ENCODE results near the gene PML.
A peak's percentile ranks its signal among the peaks of the same experiment; 100 is the strongest.

DNA sequence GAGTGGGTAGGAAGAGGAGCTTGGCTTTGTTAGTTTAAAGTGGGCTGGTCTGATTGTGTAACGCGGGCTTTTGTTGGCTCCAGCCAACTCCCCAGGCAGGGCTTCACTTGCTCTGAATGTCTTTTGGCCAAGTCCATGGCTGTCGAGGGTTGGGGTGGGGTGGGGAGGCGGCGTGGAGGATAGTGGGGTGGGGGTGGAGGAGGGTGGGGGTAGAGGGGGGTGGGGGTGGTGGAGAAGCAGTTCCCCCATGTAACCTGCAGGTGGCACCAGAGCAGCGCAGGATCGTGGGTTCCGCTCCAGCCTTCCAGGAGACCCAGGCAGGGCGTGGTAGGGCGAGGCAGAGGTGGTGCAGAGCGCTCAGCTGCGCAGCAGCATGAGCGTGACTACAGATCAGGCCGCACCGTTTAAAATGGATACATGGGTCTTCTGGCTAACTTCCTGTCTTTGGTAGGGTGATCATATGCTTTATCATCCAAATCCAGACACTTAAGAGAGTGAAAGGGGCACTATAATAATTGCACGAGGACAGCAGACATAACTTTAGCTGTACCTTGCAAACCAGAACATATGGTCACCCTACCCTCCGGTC, 59.5 kb downstream of the PML start:
- TF ChIP-seq, protein P1, sequence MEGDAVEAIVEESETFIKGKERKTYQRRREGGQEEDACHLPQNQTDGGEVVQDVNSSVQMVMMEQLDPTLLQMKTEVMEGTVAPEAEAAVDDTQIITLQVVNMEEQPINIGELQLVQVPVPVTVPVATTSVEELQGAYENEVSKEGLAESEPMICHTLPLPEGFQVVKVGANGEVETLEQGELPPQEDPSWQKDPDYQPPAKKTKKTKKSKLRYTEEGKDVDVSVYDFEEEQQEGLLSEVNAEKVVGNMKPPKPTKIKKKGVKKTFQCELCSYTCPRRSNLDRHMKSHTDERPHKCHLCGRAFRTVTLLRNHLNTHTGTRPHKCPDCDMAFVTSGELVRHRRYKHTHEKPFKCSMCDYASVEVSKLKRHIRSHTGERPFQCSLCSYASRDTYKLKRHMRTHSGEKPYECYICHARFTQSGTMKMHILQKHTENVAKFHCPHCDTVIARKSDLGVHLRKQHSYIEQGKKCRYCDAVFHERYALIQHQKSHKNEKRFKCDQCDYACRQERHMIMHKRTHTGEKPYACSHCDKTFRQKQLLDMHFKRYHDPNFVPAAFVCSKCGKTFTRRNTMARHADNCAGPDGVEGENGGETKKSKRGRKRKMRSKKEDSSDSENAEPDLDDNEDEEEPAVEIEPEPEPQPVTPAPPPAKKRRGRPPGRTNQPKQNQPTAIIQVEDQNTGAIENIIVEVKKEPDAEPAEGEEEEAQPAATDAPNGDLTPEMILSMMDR (IDR thresholded peaks at IDR 0.05): peak in 4 of 7 experiments; percentile 30 to 84 (median 72)
- no peak for TF ChIP-seq EP300 (IDR thresholded peaks at IDR 0.05)

Data from stomach (tissue), 4 donors.